CD4-positive, alpha-beta T cell treated with Interleukin-4 for 1 hour (primary cell): ENCODE results near the gene HABP4.

Experiments
- DNase-seq, 2 donors: peaks; one replicate each; pipeline ENCODE4 v3.0.0-alpha.2; 2020 to 2022

Gene HABP4

GRCh38 chr9:96524764-96525163 is 74.8 kb downstream of the HABP4 start:
- DNase-seq: no peak

GRCh38 chr9:96532173-96532572 is 82.2 kb downstream of the HABP4 start:
- no peak for DNase-seq

- DNase-seq: no peak
Observed at GRCh38 chr9:96540106-96540505, 90.1 kb downstream of the HABP4 start.
